WI38 (cell line): ENCODE measurements around the gene GFY.

Source experiments
- H3K4me3 ChIP-seq: 2 replicates; pipeline ENCODE4 v1.5.1; 2011; ENCODE audit warnings: low read depth, mild to moderate bottlenecking, control low read depth, low read length
- CTCF ChIP-seq: IDR thresholded peaks from 2 replicates; pipeline ENCODE4 v1.5.1; 2012; ENCODE audit warnings: low read depth, mild to moderate bottlenecking, control low read depth, low read length

The GFY gene

GRCh38 chr19:49398001-49398615, 27.1 kb upstream of the GFY start:
- no peak for TF ChIP-seq CTCF
- H3K4me3 ChIP-seq = no peak overlapping the region

GRCh38 chr19:49398931-49399330, 26.3 kb upstream of the GFY start:
- TF ChIP-seq CTCF = no peak
- H3K4me3 ChIP-seq = no peak overlapping the region

GRCh38 chr19:49400029-49400428, 25.2 kb upstream of the GFY start:
- no peak overlapping the region for H3K4me3 ChIP-seq
- TF ChIP-seq CTCF = no peak

- no peak overlapping the region for H3K4me3 ChIP-seq
- no peak for TF ChIP-seq CTCF
Observed at GRCh38 chr19:49403404-49404187, 21.6 kb upstream of the GFY start.

GRCh38 chr19:49407079-49407478, 18.1 kb upstream of the GFY start:
- H3K4me3 ChIP-seq = no peak overlapping the region
- TF ChIP-seq CTCF = no peak

- no peak overlapping the region for H3K4me3 ChIP-seq
- TF ChIP-seq CTCF = no peak
Observed at GRCh38 chr19:49407482-49408015, 17.6 kb upstream of the GFY start.

- no peak for TF ChIP-seq CTCF
- no peak overlapping the region for H3K4me3 ChIP-seq
Observed at GRCh38 chr19:49408816-49409440, 16.3 kb upstream of the GFY start.
